ENCODE data around the gene PAX4. TPM values are rescaled to one million over a fixed set of nuclear protein-coding genes. Genes with fewer than 3 reads are reported as not detected.

PAX4 gene
- polyA plus RNA-seq, 1 of the 3 experiments (the other 2 are of a cell fraction) = not detected

- no peak for TF ChIP-seq NRF1 (IDR thresholded peaks at IDR 0.05; ENCODE audit: low read depth, low read length)
Observed at GRCh38 chr7:127609297-127609696, 8.6 kb downstream of the PAX4 start (continued).

GRCh38 chr7:127608446-127608845, 9.5 kb downstream of the PAX4 start:
- Histone ChIP-seq H3K4me1 (ENCODE audit: control insufficient read depth in 1 of 2, insufficient read depth in 2 of 2, low read depth in 1 of 2, low read length in 1 of 2) (no peaks in the 10 kb centered on the region), H3K9me2 (no peaks in the 10 kb centered on the region), H3K4me2 (no peak overlapping the region), H4K20me1 (ENCODE audit: insufficient read depth) (no peaks in the 10 kb centered on the region), H3K9ac (no peak overlapping the region), H3K9me3 (no peaks in the 10 kb centered on the region), H2AFZ (ENCODE audit: low read depth) (no peak overlapping the region), H3K27me3 (ENCODE audit: insufficient read depth) (peaks cover 2% of the 10 kb centered on the region), H3K36me3 (replicated peaks in 1 of 2; ENCODE audit: control insufficient read depth in 1 of 2, insufficient read depth in 2 of 2, low read length in 1 of 2) (no peaks in the 10 kb centered on the region), H3K79me2 (ENCODE audit: insufficient read depth) (no peaks in the 10 kb centered on the region), H3K4me3 (ENCODE audit: low read depth in 2 of 2, low read length in 1 of 2) (no peak overlapping the region), H3F3A (replicated peaks; ENCODE audit: insufficient read depth) (no peaks in the 10 kb centered on the region), H3K27ac (ENCODE audit: low read depth in 2 of 2, low read length in 1 of 2) (no peak overlapping the region)
- ChIA-PET POLR2A (no interaction called here), CTCF (interaction anchor here (1.2 to 2.0 kb wide), 2 partner anchors 20 to 600 kb away, joined by 3 to 7 read pairs; partner anchors contain the start of gene ARF5)
- TF ChIP-seq MAX (IDR thresholded peaks at IDR 0.05; ENCODE audit: low read depth) (no peak), TEAD4 (IDR thresholded peaks at IDR 0.05; ENCODE audit: borderline replicate concordance, insufficient read depth) (no peak), CTCF (IDR thresholded peaks at IDR 0.05) (no peak)
- WGBS (ENCODE audit: low lambda C conversion rate) = 39% methylated on average over 6 of the region's 6 CpGs
- no peak for DNase-seq

- DNase-seq = no peak
- no peaks in the 10 kb centered on the region for H3K9me2 ChIP-seq
- CTCF ChIA-PET = interaction anchor here (0.9 to 1.3 kb wide), 2 partner anchors 23 to 108 kb away, joined by 3 to 4 read pairs; no protein-coding TSS in a partner anchor
- no peaks in the 10 kb centered on the region for H3K27me3 ChIP-seq (ENCODE audit: insufficient read depth)
- no peaks in the 10 kb centered on the region for H3F3A ChIP-seq (replicated peaks; ENCODE audit: insufficient read depth)
- H3K9ac ChIP-seq = no peak overlapping the region
- no peaks in the 10 kb centered on the region for H3K36me3 ChIP-seq (replicated peaks in 1 of 2; ENCODE audit: control insufficient read depth in 1 of 2, insufficient read depth in 2 of 2, low read length in 1 of 2)
- 22% methylated on average over 3 of the region's 3 CpGs for WGBS (ENCODE audit: low lambda C conversion rate)
- H3K27ac ChIP-seq (ENCODE audit: low read depth in 2 of 2, low read length in 1 of 2) = no peak overlapping the region
- no peak overlapping the region for H3K4me2 ChIP-seq
- H3K9me3 ChIP-seq = no peaks in the 10 kb centered on the region
- H4K20me1 ChIP-seq (ENCODE audit: insufficient read depth) = no peaks in the 10 kb centered on the region
- no peaks in the 10 kb centered on the region for H3K4me1 ChIP-seq (ENCODE audit: control insufficient read depth in 1 of 2, insufficient read depth in 2 of 2, low read depth in 1 of 2, low read length in 1 of 2)
- no peak overlapping the region for H3K4me3 ChIP-seq (ENCODE audit: low read depth in 2 of 2, low read length in 1 of 2)
- POLR2A ChIA-PET = no interaction called here
- H2AFZ ChIP-seq (ENCODE audit: low read depth) = no peak overlapping the region
- no peaks in the 10 kb centered on the region for H3K79me2 ChIP-seq (ENCODE audit: insufficient read depth)
- no peak for TF ChIP-seq CTCF (IDR thresholded peaks at IDR 0.05)
- no peak for TF ChIP-seq FOXM1 (IDR thresholded peaks at IDR 0.05; ENCODE audit: low read depth)
- TF ChIP-seq GATA2 (CRISPR knock-in tag; IDR thresholded peaks at IDR 0.05) = no peak
- no peak for TF ChIP-seq MAX (IDR thresholded peaks at IDR 0.05; ENCODE audit: low read depth)
- no peak for TF ChIP-seq RCOR1 (IDR thresholded peaks at IDR 0.05; ENCODE audit: low read length)
- TF ChIP-seq ELF1 (IDR thresholded peaks at IDR 0.05) = no peak
- no peak for TF ChIP-seq RAD21 (IDR thresholded peaks at IDR 0.05; ENCODE audit: low read length)
- TF ChIP-seq USF2 (IDR thresholded peaks at IDR 0.05; ENCODE audit: borderline replicate concordance, low read depth, low read length) = no peak
- no peak for TF ChIP-seq GABPA (IDR thresholded peaks at IDR 0.05; ENCODE audit: low read depth)
- TF ChIP-seq PBX3 (IDR thresholded peaks at IDR 0.05) = no peak
- TF ChIP-seq REST (IDR thresholded peaks at IDR 0.05; ENCODE audit: low read depth, low read length) = no peak
- no peak for TF ChIP-seq RXRA (IDR thresholded peaks at IDR 0.05; ENCODE audit: borderline replicate concordance, low read depth)
- no peak for TF ChIP-seq NFIC (IDR thresholded peaks at IDR 0.05; ENCODE audit: borderline replicate concordance)
Observed at GRCh38 chr7:127600885-127601284, 17.1 kb downstream of the PAX4 start.
